T-cell (primary cell): ENCODE measurements around the gene ODAD2. TPM values are rescaled to one million over a fixed set of nuclear protein-coding genes. Genes with fewer than 3 reads are reported as not detected.
A peak's percentile ranks its signal among the peaks of the same experiment; 100 is the strongest.
"Not testable (repeated sequence)": the region's sequence is repeated elsewhere in the genome, so short reads cannot be mapped to it uniquely, and the experiment has no call there.

ENCODE experiments used
- ATAC-seq, 4 experiments: fragments of 200-7000 bp in 3 of 4; fragments of 150-1000 bp in 1 of 4; cut with Tn5 transposase; replicated peaks in 1 of 4; 1 replicate in 3 of 4; 2 replicates in 1 of 4; pipeline ENCODE4 v1.10.0; 2021; ENCODE audit warnings: moderate library complexity in 3 of 4, mild to moderate bottlenecking in 2 of 4, moderate number of reproducible peaks in 1 of 4
- CTCF ChIA-PET, 2 donors: fragments of 300-600 bp; sonication (Branson Sonifier 250); formaldehyde crosslinking; loops; one replicate each; lab custom pipeline; 2022; ENCODE audit warnings: antibody characterized with exemption in 2 of 2; lab: Charles Lee
- POLR2A ChIA-PET, 2 donors: fragments of 300-600 bp; sonication (Branson Sonifier 250); formaldehyde crosslinking; loops; one replicate each; lab custom pipeline; 2022; ENCODE audit warnings: antibody characterized with exemption in 2 of 2; lab: Charles Lee
- DNase-seq, 35 experiments: peaks; one replicate each; pipeline versions ENCODE4 v3.0.0 to v3.0.0-alpha.2; 2013 to 2023
- H3K27ac ChIP-seq: one replicate; pipeline ENCODE4 v1.5.1; 2013; ENCODE audit warnings: low read length
- H3K27me3 ChIP-seq, 2 experiments: replicated peaks in 1 of 2; 1 replicate in 1 of 2; 2 replicates in 1 of 2; pipeline versions ENCODE4 v1.6.1 to v1.7.0; 2013; ENCODE audit warnings: low read length in 1 of 2, mixed read lengths in 1 of 2; ENCODE audit not compliant: control insufficient read depth in 2 of 2, insufficient read depth in 2 of 2; ENCODE audit errors: extremely low read depth in 1 of 2
- H3K36me3 ChIP-seq, 2 donors: 1 replicate in 1 of 2; 2 replicates in 1 of 2; pipeline versions ENCODE4 v1.6.1 to v1.7.0; 2013; ENCODE audit warnings: low read length in 1 of 2; ENCODE audit not compliant: control insufficient read depth in 2 of 2, insufficient read depth in 1 of 2; ENCODE audit errors: extremely low read depth in 1 of 2
- H3K4me1 ChIP-seq, 2 experiments: 1 replicate in 1 of 2; 2 replicates in 1 of 2; pipeline versions ENCODE4 v1.6.1 to v1.7.0; 2013; ENCODE audit warnings: low read length in 2 of 2, mixed read lengths in 1 of 2; ENCODE audit not compliant: insufficient read depth in 2 of 2, control insufficient read depth in 1 of 2; ENCODE audit errors: extremely low read depth in 1 of 2
- H3K4me3 ChIP-seq, 2 donors: 1 replicate in 1 of 2; 2 replicates in 1 of 2; pipeline versions ENCODE4 v1.5.1 to v1.7.0; 2013; ENCODE audit warnings: mild to moderate bottlenecking in 2 of 2, low read length in 1 of 2, moderate library complexity in 1 of 2; ENCODE audit not compliant: control insufficient read depth in 1 of 2; ENCODE audit errors: extremely low read depth in 1 of 2
- H3K9me3 ChIP-seq: 2 replicates; pipeline ENCODE4 v1.7.0; 2013
- H3K27ac Mint-ChIP-seq, 2 donors: one replicate each; pipeline ENCODE4 v1.8.0; 2020 to 2021; ENCODE audit warnings: mild to moderate bottlenecking in 2 of 2, mixed read lengths in 2 of 2
- H3K27me3 Mint-ChIP-seq, 2 donors: one replicate each; pipeline ENCODE4 v1.8.0; 2021 to 2022; ENCODE audit warnings: mixed read lengths in 2 of 2
- H3K36me3 Mint-ChIP-seq: one replicate; pipeline ENCODE4 v1.8.0; 2021; ENCODE audit warnings: mixed read lengths
- H3K4me1 Mint-ChIP-seq, 3 donors: one replicate each; pipeline ENCODE4 v1.8.0; 2020 to 2022; ENCODE audit warnings: mixed read lengths in 3 of 3, mild to moderate bottlenecking in 1 of 3
- H3K4me3 Mint-ChIP-seq, 3 donors: one replicate each; pipeline ENCODE4 v1.8.0; 2020 to 2022; ENCODE audit warnings: mild to moderate bottlenecking in 3 of 3, mixed read lengths in 3 of 3, moderate library complexity in 3 of 3
- H3K9me3 Mint-ChIP-seq, 3 donors: one replicate each; pipeline ENCODE4 v1.8.0; 2020 to 2022; ENCODE audit warnings: mixed read lengths in 3 of 3
- WGBS: methylation state at CpG from one replicate; pipeline ENCODE4 v1.1.5; 2013; ENCODE audit warnings: missing lambda C conversion rate; ENCODE audit not compliant: insufficient coverage; 5-methylcytosine and 5-hydroxymethylcytosine counted together
- total RNA-seq, 35 experiments: library from RNA in 6 of 35; stranded (reverse) in 6 of 35; fragments of 120-200 nt in 1 of 35; gene quantifications; one replicate each; pipeline versions ENCODE4 v1.2.1 to v1.2.4 and lab custom pipeline; 2013 to 2026

The ODAD2 gene
- total RNA-seq, 5 donors from 2014 or later (not counting 1 experiment from before 2014, with no cell fraction given): 0.20 to 0.33 TPM; not detected in 3

DNA sequence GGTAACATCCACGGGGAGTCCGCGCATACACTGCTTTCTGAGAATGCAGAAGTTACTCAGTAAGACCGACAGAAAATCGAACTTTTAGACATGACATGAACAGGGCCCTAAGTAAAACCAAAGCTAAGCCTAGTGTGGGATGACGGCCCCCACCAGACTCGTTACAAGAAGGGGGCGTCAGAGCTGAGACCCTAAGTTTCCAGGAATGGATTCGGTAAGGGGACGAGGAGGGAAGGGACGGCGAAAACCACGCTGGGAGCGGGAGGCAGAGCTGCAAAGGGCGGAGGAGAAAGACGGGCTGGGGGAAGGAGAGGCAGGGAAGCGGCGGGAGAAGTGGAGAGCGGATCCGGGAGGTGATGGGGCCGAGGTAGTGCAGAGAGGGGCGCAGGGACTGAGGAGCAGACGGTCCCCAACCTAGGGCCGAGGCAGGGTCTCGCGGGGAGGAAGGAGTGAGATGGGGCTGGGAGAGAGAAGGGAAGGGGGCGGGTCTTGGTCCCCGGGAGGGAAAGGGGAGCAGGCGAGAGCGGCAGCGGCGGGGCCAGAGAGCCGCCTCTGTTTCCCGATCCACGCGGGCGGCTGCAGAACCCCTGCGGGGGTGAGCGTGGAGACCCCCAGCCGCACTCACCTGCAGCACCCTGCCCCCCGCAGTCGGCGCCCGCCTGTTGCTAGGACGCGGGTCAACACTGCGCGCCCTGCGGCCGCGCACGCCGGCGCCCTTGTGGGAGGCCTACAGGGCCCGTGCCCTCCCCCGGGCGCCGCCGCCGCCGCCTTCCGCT lies 513 bp downstream of the ODAD2 start:
- ChIA-PET POLR2A (no interaction called here), CTCF (no interaction called here)
- Histone ChIP-seq H3K4me3 (peak overlapping the region; percentile 48 to 55), H3K9me3 (no peaks in the 10 kb centered on the region), H3K36me3 (no peaks in the 10 kb centered on the region), H3K4me1 (peaks cover 2 to 10% of the 10 kb centered on the region in 2 experiments), H3K27ac (no peak overlapping the region), H3K27me3 (peaks cover 0 to 24% of the 10 kb centered on the region in 2 experiments)
- H3K4me3 Mint-ChIP-seq: peak overlapping the region; percentile 80 to 85 (median 83)
- peaks cover 12 to 15% (median 14%) of the 10 kb centered on the region in 3 donors for H3K4me1 Mint-ChIP-seq
- H3K36me3 Mint-ChIP-seq: no peaks in the 10 kb centered on the region
- ATAC-seq (peak; percentile 75 to 89 (median 80)), DNase-seq (peak in 12 of 35 experiments; percentile 1 to 25 (median 11))
- H3K27ac Mint-ChIP-seq: peak overlapping the region in 1 of 2 donors; percentile 6
- WGBS: 2% methylated on average over 54 of the region's 62 CpGs
- peaks cover 56 to 61% of the 10 kb centered on the region in 2 donors for H3K27me3 Mint-ChIP-seq
- H3K9me3 Mint-ChIP-seq: peaks cover 0 to 1% (median 0%) of the 10 kb centered on the region in 3 donors

- H3K4me1 ChIP-seq: peaks cover 2 to 10% of the 10 kb centered on the region in 2 experiments
- no peak overlapping the region for H3K27ac ChIP-seq
- ATAC-seq (no peak), DNase-seq (no peak)
- peak overlapping the region in 1 of 2 donors; percentile 6 for H3K27ac Mint-ChIP-seq
- ChIA-PET CTCF (no interaction called here), POLR2A (no interaction called here)
- no CpG with 5 or more reads among the region's 5 CpGs for WGBS
- H3K9me3 Mint-ChIP-seq: peaks cover 0 to 1% (median 0%) of the 10 kb centered on the region in 3 donors
- H3K27me3 Mint-ChIP-seq: peaks cover 52 to 56% of the 10 kb centered on the region in 2 donors
- H3K27me3 ChIP-seq: peaks cover 0 to 29% of the 10 kb centered on the region in 2 experiments
- H3K4me1 Mint-ChIP-seq: peaks cover 12 to 15% (median 14%) of the 10 kb centered on the region in 3 donors
- peak overlapping the region in 1 of 2 donors; percentile 55 for H3K4me3 ChIP-seq
- no peaks in the 10 kb centered on the region for H3K36me3 ChIP-seq
- peak overlapping the region; percentile 80 to 85 (median 83) for H3K4me3 Mint-ChIP-seq
- no peaks in the 10 kb centered on the region for H3K36me3 Mint-ChIP-seq
- H3K9me3 ChIP-seq: no peaks in the 10 kb centered on the region
Measured at GRCh38 chr10:27997865-27998177, 1.1 kb downstream of the ODAD2 start.

GRCh38 chr10:27995311-27995710 lies 3.6 kb downstream of the ODAD2 start:
- Mint-ChIP-seq H3K4me3 (no peak overlapping the region), H3K27me3 (peaks cover 38 to 56% of the 10 kb centered on the region in 2 donors), H3K27ac (no peak overlapping the region), H3K36me3 (no peaks in the 10 kb centered on the region), H3K9me3 (no peaks in the 10 kb centered on the region), H3K4me1 (peaks cover 12 to 15% (median 14%) of the 10 kb centered on the region in 3 donors)
- Histone ChIP-seq H3K27me3 (peaks cover 0 to 25% of the 10 kb centered on the region in 2 experiments), H3K36me3 (no peaks in the 10 kb centered on the region), H3K9me3 (no peaks in the 10 kb centered on the region), H3K4me3 (no peak overlapping the region), H3K4me1 (peaks cover 2 to 10% of the 10 kb centered on the region in 2 experiments), H3K27ac (no peak overlapping the region)
- no peak for DNase-seq
- ATAC-seq: no peak
- ChIA-PET CTCF (no interaction called here), POLR2A (no interaction called here)
- WGBS: 80% methylated on average over 1 of the region's 2 CpGs

GRCh38 chr10:27989357-27989756 lies 9.5 kb downstream of the ODAD2 start:
- not testable (repeated sequence) for H3K27ac ChIP-seq, H3K36me3 ChIP-seq, H3K36me3 Mint-ChIP-seq, H3K4me3 ChIP-seq, H3K4me3 Mint-ChIP-seq, H3K4me1 Mint-ChIP-seq, H3K4me1 ChIP-seq, H3K9me3 ChIP-seq, ATAC-seq, H3K9me3 Mint-ChIP-seq, DNase-seq, H3K27me3 ChIP-seq, H3K27ac Mint-ChIP-seq
- ChIA-PET CTCF (interaction anchor here in 1 of 2 donors (0.8 kb wide), 1 partner anchor 312 kb away, joined by 4 read pairs; no protein-coding TSS in a partner anchor), POLR2A (interaction anchor here in 1 of 2 donors (0.6 kb wide), 1 partner anchor 199 kb away, joined by 3 read pairs; no protein-coding TSS in a partner anchor)
- peaks cover 9 to 17% of the 10 kb centered on the region in 2 donors for H3K27me3 Mint-ChIP-seq
- WGBS: no CpG with 5 or more reads among the region's 2 CpGs

DNA sequence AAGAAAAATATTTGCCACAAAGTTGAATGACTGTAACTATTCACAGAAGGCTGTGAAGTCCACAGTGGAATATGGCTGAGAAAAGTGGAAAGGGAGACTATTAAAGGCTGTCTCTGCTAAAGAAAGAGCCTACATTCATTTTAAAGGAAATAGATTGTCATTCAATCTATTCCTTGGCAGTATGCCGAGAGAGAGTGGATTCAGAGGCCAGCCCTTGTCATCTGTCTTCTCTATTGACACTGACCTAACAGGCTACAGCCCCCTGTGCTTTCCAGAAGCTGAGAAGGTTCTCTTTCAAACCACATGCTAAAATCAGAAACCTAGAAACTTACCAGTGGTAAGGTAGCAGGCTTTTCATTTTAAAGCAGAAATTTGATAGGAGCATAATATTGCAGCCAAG lies 12.1 kb downstream of the ODAD2 start:
- H3K27ac ChIP-seq: no peak overlapping the region
- WGBS: no CpG with 5 or more reads among the region's 1 CpG
- H3K4me3 ChIP-seq: no peak overlapping the region
- no peaks in the 10 kb centered on the region for H3K36me3 ChIP-seq
- H3K9me3 ChIP-seq: no peaks in the 10 kb centered on the region
- H3K27me3 ChIP-seq: peaks cover 0 to 4% of the 10 kb centered on the region in 2 experiments
- H3K36me3 Mint-ChIP-seq: no peaks in the 10 kb centered on the region
- H3K9me3 Mint-ChIP-seq: no peaks in the 10 kb centered on the region
- H3K27me3 Mint-ChIP-seq: peaks cover 9 to 12% of the 10 kb centered on the region in 2 donors
- H3K4me1 ChIP-seq: no peaks in the 10 kb centered on the region
- no peak overlapping the region for H3K27ac Mint-ChIP-seq
- ATAC-seq: no peak
- no peaks in the 10 kb centered on the region for H3K4me1 Mint-ChIP-seq
- POLR2A ChIA-PET: no interaction called here
- CTCF ChIA-PET: no interaction called here
- H3K4me3 Mint-ChIP-seq: no peak overlapping the region
- no peak for DNase-seq

DNA sequence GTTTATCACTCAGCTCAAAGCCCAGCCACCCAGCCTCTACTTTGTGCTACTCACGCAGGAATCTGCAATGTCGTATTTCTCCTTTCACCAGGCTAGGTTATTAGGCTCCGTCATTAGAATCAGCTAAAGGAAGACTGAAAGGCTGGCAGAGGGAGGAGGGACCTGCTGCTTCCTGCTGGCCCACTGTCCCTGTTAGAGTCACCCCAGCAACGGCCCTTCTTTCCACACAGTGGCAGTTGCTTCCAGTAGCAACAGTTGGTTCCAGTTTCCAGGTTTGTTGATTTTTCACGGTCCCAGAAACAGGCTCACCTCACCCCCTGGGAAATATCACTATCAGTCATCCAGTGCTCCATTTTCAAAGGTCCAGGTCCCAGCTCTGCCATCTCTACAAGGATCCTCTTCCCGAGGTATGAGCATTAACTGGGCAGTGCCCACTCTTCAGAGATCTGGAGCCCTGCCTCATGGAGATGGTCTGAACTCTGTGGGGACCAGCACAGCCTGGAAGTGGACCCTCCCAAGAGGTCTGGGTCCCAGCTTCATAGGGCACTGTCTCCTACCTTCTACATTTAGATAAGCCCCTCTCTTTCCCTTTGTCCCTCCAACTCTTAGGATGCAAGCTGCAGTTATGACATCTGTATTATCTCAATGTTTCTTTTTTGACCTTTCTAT lies 15.9 kb downstream of the ODAD2 start:
- no peaks in the 10 kb centered on the region for H3K36me3 ChIP-seq
- H3K4me3 Mint-ChIP-seq: no peak overlapping the region
- H3K27me3 Mint-ChIP-seq: peaks cover 4 to 7% of the 10 kb centered on the region in 2 donors
- H3K4me1 ChIP-seq: no peaks in the 10 kb centered on the region
- peaks cover 0 to 7% of the 10 kb centered on the region in 2 experiments for H3K27me3 ChIP-seq
- WGBS: 65% methylated on average over 4 of the region's 6 CpGs
- H3K4me3 ChIP-seq: no peak overlapping the region
- no peaks in the 10 kb centered on the region for H3K36me3 Mint-ChIP-seq
- no peak for ATAC-seq
- DNase-seq: no peak
- ChIA-PET CTCF (no interaction called here), POLR2A (no interaction called here)
- H3K27ac ChIP-seq: no peak overlapping the region
- H3K27ac Mint-ChIP-seq: no peak overlapping the region
- H3K4me1 Mint-ChIP-seq: no peaks in the 10 kb centered on the region
- no peaks in the 10 kb centered on the region for H3K9me3 Mint-ChIP-seq
- H3K9me3 ChIP-seq: no peaks in the 10 kb centered on the region
